HG03066 (cell line): ENCODE measurements around the gene UBE2F.
"Not testable (repeated sequence)": the region's sequence is repeated elsewhere in the genome, so short reads cannot be mapped to it uniquely, and the experiment has no call there.

ENCODE experiments used
- ATAC-seq: cut with Tn5 transposase; IDR thresholded peaks from one replicate; pipeline ENCODE4 v1.9.1; 2021; ENCODE audit warnings: low read depth; ENCODE audit not compliant: unreplicated experiment

Gene UBE2F

DNA sequence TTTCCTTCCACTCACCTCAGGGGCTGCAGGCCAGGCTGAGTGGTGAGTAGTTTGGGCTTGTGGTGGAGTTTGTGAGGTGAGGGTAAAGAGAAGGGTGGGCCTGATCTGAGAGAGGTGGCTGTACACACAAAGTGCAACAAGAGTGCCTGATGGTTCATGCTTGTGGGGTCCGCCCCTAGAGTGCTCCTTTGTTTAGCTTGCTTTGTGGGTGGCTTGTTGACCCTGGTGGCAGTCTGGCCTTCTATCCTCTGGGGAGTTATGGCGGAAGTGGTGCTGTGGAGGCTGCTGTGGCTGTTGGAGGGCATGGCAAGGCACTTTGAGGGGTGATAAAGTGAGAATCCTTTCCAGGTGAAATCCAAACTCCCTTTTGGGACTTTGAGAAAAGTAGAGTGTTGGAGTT lies 10.6 kb downstream of the UBE2F start:
- no peak for ATAC-seq

DNA sequence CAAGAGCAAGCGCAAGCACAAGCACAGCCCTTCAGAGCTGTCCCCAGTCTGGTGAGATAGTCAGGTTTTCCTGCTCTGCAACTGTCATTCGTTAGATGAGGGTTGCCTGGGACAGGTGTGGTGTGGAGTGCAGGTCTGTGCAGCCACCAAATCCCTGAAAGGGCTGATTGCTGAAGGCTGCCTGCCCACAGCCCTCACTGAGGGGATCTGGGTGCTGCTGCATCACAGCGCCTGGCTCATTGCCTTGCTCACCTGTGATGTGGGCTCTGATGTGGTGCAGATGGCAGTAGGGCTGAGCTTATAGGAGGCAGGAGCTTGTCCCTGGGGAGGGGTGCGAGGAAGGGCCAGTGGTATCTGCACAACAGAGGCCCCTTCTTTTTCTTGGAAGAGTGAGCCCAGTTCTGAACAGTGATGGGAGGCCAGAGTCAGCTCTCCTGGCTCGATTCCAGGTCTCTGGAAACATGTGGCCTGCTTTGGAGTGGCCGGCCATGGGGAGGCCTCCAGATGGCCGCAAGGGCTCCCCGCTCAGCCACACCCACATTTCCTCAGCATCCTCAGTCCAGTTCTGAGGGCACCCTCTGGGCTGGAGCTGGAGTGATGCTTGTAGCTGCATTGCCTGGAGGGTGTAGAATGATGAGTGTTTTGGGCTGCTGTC lies 11.4 kb downstream of the UBE2F start:
- no peak for ATAC-seq

DNA sequence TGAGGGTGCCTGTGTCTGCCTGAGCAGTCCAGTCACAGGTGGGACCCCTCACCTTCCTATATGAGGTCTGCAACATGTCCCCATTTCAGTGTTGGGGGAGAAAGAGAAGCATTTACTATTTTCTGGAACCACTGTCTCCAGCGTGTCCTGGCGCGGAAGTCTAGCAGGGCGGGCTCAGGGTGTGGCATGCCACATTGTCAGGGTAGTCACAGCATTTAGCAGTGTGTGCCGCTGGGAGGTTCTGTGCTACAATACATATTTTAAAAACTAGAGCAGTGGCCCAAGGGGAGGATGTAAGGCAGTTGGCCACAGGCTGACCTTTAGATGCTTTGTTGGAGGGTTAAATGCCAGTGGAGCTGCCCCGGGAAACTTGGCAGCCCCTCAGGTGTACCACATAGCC lies 12.5 kb downstream of the UBE2F start:
- no peak for ATAC-seq

DNA sequence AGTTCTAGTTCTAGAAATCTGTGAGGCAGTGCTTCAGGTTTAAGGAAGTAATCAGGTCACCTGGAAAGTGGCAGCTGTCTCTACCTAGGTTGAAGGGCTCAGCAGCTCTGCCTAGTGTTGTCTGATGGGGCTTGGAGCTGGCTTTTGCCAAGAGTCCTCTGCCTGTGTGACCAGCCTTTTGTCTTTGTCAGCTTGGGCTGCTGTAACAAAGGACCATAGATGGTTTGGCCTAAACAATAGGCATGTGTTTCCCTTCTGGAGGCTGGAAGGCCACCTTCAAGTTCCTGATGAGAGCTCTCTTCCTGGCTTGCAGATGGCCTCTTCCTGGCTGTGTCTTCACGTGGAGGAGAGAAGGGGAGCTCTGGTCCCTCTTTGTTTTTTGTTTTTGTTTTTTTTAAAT lies 13.3 kb downstream of the UBE2F start:
- no peak for ATAC-seq

DNA sequence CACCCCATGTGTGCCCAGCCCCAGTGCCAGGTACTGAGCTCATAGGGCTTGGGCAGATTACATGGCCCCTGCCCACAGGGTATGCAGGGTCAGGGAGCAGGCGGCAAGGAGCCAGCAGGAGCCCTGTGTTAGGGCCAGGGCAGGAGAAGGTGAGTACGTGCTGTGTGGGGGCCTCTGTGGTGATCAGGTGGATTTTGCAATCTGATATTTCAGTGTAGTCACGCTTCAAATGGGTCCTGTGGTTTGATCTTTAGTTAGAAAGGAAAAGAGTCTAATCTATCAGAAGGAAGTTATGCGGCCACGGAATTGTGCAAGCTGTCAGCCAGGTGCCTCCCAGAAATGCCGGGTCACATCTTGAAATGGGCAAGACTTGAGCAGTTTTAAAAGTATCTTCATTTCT lies 13.9 kb downstream of the UBE2F start:
- ATAC-seq, result no peak

DNA sequence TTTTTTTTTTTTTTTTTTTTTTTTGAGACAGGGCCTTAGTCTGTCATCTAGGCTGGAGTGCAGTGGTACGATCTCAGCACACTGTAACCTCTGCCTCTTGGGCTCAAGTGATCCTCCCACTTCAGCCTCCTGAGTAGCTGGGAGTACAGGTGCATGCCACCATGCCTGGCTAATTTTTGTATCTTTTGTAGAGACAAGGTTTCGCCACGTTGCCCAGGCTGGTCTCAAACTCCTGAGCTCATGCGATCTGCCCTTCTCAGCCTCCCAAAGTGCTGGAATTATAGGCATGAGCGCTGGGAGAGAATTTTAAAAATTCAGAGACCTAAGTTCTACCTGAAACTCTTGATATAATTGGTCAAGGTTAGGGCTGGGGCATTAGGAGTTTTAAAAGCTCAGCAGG lies 14.8 kb downstream of the UBE2F start:
- ATAC-seq, result not testable (repeated sequence)

DNA sequence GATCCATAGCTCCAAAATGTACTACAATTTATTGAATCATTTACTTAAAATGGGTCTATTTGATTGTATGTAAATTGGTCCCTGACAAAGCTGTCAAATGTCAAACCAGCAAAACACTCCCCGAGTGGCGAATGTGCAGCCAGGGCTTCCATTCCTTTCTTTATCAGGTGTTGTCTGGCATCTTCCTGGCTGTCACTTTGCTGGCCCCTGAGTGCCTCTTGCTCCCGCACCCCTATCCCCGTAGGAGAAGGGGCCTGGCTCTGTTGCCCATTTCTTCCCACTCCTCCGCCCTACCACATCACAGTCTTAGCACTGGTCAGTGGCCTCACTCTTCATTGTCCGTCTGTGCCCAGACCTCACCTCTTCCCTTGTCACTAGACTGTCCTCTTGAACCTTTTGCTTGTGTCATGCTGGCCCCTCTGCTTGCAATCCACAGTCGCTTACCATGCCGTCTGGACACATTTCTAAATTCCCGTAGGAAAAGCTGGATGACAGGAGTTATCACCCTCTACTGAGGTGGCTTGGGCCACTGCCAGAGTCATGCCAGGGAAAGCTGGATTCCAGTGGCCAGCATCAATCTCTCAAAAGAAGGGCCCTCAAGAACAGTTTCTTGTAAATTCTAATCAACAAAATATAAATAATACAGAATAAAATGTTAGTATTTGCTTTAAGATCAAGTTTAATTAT lies 15.4 kb downstream of the UBE2F start:
- ATAC-seq, result no peak

DNA sequence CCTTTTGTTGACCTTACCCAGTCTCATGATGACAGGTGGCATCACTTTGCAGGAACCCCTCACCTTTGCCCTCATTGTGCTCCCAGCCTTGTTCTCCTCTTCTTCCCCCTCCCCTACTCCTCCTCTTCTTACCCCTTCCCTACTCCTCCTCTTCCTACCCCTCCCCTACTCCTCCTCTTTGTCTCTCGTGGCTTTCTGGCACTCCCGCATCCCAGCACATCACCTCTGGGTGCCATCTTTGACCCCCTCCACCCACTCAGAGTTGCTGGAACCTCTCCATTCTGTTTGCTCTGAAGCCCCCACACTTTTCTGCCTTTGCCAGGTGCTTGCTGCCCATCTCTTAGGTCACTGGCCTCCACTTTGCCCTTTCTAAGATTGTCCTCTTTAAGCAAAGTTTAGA lies 17.1 kb downstream of the UBE2F start:
- ATAC-seq, result no peak

DNA sequence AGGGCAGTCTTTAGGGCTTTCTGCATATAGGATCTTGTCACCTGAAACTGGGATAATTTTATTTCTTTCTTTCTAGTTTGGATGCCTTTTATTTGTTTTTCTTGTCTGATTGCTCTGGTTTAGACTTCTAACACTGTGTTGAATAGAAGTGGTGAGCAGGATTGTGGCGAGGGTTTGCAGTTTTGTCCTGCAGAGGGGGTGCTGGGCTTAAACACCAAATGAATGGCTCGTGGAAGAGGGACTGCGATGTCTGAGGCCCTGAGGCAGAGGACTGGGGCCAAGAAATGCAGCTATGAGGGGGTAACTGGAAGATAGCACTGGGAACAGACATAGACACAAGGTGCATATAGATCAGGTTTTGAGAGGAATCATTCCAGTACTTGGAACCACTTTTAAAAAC lies 20.5 kb downstream of the UBE2F start:
- ATAC-seq, result no peak

DNA sequence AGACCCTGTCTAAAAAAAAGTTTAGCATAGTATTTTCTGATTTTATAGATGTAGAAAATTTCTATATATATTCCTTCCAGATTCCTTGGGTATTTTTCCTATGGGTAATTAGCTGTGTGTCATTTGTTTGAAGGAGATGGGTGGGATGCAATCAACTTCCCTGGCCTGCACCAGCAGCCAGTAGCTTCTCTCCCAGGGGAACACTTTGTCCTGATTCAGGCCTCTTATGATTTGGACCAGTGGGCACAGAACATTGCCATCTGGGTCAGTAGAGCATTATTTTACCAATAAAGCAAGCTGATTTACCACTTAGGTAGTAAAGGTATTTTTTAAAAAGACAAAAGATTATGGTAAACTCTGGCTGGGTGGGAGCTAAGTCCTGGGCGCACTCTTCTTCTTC lies 26.9 kb downstream of the UBE2F start:
- ATAC-seq, result no peak

DNA sequence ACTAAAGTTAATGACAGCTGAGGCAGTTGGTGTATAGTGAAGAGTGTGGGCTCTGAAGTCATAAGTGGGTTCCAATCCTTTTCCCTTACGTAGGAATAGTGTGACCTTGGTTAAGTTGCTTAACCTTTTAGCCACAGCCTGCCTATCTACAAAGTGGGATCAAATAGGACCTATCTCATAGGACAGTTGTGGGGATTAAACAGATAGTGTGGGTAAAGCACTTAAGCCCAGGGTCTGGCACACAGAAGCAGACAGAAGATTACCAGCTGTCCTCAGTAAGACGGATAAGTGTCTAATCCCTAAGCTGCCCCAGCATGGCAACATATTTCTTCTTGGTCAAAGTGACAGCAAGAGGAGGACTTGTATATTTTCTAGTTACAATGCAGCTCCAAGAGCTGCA lies 28.2 kb downstream of the UBE2F start:
- no peak for ATAC-seq

DNA sequence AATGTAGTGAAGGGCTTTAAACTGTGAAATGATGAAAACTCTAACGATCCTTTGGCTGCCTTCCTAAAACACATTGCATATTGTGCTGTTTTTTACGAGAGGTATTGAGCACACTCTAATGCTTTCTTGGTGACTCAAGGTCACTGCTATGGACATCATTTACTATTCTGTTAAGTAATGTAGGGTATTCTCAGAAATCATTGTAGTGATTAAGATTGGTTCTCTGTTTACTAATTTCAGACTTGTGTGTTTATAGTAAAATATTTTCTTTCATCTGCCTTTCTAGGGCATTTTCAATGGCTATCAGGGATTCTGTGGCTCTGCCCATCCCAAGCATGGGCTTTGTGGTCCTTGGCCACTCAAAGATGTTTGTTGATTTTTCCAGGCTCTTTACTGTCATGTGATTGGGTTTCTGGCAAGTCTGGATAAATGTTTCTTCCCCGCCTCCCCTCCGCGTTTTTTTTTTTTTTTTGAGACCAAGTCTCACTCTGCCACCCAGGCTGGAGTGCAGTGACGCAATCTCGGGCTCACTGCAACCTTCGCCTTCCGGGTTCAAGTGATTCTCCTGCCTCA lies 29.3 kb downstream of the UBE2F start:
- ATAC-seq, result no peak

DNA sequence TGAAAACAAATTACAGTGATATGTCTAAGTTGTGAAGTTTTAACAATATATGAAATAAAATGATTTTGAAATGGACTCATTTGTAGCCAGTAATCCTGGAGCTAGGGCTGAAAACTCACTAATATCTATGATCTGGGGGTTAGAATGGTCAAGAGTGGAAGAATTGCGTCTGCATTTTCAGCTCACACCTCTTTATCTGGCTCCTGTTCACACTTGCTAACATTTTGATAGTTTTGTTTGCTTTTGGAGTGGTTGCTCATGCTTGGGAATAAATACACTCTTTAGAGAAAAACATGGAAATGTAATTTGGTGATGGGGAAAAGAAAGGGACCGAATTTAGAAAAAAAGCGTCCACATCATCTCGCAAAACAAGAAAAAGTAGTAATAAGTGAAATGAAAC lies 30.7 kb downstream of the UBE2F start:
- ATAC-seq, result no peak

DNA sequence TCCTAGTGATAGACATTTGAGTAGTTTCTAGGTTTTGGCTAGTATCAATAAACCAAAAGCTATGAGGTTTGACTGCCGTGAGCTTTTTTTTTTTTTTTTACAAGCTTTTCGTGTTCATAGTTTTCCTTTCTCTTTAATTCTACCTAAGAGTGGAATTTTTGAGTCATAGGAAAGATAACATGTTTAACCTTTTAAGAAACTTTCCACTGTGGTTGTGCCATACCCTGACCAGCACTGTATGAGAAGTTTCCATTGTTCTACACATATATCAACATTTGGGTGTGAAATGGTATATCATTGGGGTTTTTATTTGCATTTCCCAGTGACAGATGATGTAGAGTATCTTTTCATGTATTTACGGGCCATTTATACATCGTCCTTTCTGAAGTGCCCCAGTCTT lies 31.7 kb downstream of the UBE2F start:
- ATAC-seq, result peak; percentile 90

DNA sequence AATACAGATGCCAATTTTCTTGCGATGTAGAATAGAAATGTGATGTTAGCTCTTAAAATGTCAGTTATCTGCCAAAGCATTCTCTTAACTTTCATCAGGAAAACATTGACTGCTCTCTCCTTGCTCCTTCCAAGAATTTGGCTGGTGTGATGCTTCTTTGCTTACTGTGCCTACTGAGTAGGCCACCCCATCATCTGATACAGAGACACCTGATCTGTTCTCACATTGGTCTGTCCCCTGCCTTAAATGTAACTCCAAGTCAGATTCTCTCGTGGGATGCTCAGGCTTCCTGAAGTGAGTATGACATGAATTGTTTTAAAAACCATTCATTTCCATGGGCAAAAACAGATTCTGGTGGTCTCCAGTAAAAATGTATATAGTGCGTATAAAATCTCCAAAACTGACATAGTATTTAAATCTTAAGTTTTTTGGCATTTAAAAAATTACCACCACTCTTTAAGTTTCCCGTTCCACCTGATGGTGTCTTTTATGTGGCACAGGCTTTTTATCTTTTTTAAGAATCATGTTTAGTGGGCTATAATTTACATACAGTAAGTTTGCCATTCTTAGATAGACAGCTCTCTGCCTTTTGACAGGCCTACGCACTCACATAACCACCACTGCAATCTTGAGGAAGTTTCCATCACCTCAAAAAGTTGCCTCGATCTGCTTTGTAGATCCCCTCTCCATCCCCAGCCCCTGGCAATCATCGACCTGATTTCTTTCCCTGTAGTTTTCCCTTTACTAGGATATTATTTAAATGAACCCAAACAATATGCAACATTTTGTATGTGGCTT lies 36.6 kb downstream of the UBE2F start:
- no peak for ATAC-seq

DNA sequence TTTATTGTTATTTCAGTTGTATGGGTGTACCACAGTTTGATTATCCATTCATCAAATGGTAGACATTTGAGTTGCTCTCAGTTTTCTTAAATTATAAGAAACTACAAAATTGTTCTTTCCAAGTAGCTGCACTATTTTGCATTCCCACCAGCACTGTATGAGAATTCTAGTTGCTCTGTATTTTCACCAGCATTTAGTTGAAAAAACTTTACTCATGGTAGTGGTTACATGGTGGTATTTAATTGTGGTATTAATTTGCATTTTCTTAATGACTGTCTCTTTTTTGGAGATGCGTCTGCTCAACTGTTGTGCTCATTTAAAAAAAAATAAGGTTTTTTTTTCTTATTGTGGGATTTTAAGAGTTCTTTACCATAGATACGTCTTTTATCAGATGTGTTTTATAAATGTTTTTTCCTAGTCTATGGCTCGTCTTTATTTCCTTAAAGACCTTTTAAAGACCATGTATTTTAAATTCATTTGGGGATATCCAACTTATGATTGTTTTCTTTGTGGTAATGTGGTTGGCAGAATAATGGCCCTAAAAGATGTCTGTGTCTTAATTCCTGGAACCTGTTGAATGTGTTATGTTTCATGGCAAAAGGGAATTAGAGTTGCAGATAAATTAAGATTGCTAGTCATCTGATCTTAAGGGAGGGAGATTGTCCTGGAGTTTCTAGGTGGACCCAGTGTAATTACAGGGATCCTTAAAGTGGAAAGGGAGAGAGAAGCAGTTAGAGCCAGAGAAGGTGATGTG lies 37.4 kb downstream of the UBE2F start:
- no peak for ATAC-seq

DNA sequence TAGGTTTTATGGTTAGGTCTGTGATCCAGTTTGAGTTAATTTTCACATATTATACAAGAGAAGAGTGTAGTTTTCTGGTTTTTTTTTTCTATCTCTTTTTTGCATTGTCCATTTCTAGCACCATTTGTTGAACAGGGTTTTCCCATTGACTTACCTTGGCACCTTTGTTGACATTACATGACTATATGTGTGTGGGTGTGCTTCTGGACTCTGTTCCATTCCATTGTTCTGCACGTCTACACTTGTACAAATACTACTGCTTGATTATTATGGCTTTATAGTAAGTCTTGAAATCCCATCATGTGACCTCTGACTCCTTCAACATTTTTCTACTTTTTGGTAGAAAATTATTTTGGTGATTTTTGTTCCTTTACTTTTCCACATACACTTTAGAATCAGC lies 38.7 kb downstream of the UBE2F start:
- ATAC-seq, result no peak

DNA sequence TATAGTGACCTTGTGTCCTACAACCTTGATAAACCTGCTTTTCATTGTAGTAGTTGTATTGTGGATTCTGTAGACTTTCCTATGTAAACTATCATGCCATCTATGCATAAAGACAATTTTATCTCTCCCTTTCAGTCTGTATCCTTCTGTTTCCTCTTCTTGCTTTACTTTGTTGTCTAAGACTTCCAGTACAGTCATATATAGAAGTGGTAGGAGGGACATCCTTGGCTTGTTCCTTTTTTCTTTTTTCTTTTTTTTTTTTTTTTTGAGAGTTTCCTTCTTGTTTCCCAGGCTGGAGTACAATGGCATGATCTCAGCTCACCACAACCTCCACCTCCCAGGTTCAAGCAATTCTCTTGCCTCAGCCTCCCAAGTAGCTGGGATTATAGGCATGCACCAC lies 39.7 kb downstream of the UBE2F start:
- no peak for ATAC-seq

DNA sequence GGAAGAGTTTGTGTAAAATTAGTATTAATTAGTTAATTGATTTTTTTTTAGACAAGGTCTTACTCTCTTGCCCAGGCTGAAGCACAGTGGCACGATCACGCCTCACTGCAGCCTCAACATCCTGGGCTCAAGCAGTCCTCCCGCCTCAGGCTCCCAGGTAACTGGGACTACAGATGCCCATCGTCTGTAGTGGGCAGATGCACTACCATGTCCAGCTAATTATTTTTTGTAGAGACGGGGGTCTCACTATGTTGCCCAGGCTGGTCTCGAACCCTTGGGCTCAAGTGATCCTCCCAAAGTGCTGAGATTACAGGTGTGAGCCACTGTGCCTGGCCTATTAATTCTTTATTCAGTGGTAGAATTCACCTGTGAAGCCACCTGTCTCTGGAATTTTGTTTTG lies 41.1 kb downstream of the UBE2F start:
- no peak for ATAC-seq

DNA sequence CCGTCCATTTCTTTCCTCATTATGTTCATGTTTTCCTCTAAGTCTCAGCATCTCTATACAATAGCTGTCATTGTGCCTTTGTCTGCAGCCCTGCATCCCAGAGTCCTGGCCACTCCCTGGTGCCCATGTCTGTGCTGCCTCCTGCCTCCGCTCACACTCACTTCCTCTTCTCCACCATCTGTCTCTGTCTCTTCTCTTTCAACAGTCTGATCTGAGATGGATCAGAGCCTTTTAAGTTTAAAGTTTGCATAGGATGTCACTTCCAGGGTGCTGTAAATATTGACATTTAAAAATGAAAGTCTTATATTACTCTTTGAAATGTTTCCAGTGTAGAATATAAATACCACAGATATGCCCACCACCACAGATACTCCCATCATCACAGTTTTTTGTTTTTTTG lies 42.7 kb downstream of the UBE2F start:
- ATAC-seq, result no peak

DNA sequence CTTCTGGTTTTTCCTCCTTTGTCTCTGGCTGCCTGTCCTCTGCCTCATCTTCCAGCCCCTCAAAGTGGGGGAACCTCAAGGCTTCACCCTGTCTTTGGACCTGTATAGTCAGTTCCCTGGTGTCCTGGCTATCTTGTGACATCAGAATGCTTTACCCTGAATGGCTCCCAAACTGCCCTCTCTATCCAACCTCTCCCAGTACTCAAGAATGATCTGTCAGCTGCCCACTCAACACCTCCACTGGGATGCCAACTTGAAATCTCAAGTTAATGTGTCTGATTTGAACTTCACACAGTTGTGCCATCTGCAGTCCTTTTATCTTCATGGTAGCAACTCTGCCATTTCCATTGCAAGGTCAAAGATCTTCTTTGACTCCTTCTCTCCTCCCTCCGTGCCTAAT lies 43.8 kb downstream of the UBE2F start:
- ATAC-seq, result no peak
